WTC11 (cell line): ENCODE data around the gene LDHD.

ENCODE experiments used
- CTCF ChIP-seq: fragments of 200-600 bp; IDR thresholded peaks from 2 replicates; pipeline ENCODE4 v1.8.0; 2022; ENCODE audit warnings: antibody characterized with exemption
- E2F1 ChIP-seq: sonication (generic); formaldehyde crosslinking; IDR thresholded peaks from 2 replicates; pipeline ENCODE4 v1.8.0; 2022; ENCODE audit warnings: mild to moderate bottlenecking, missing genetic modification reagents
- HMGXB4 ChIP-seq: sonication (generic); formaldehyde crosslinking; IDR thresholded peaks from 2 replicates; pipeline ENCODE4 v1.8.1; 2023; ENCODE audit warnings: mild to moderate bottlenecking, moderate library complexity, missing genetic modification reagents
- JUN ChIP-seq: sonication (generic); formaldehyde crosslinking; IDR thresholded peaks from 2 replicates; pipeline ENCODE4 v1.8.0; 2023; ENCODE audit warnings: mild to moderate bottlenecking, missing genetic modification reagents
- PREB ChIP-seq: sonication (generic); formaldehyde crosslinking; IDR thresholded peaks from 2 replicates; pipeline ENCODE4 v1.8.1; 2022; ENCODE audit warnings: mild to moderate bottlenecking, missing genetic modification reagents, moderate library complexity, borderline replicate concordance
- ZNF219 ChIP-seq: sonication (generic); formaldehyde crosslinking; IDR thresholded peaks from 2 replicates; pipeline ENCODE4 v1.8.0; 2023; ENCODE audit warnings: missing genetic modification reagents, mild to moderate bottlenecking, borderline replicate concordance
- ZNF317 ChIP-seq: sonication (generic); formaldehyde crosslinking; IDR thresholded peaks from 2 replicates; pipeline ENCODE4 v1.8.1; 2023; ENCODE audit warnings: low read depth, mild to moderate bottlenecking, moderate library complexity, missing genetic modification reagents, borderline replicate concordance
- ZNF416 ChIP-seq: fragments of 250-450 bp; sonication (Bioruptor Pico); IDR thresholded peaks from 2 replicates; pipeline ENCODE4 v1.9.0; 2021; ENCODE audit warnings: mild to moderate bottlenecking, inconsistent platforms
- TF ChIP-seq, protein P1 (sequence below): sonication (generic); formaldehyde crosslinking; IDR thresholded peaks from 2 replicates; pipeline ENCODE4 v1.8.0; 2022; ENCODE audit warnings: missing genetic modification reagents

GRCh38 chr16:75065521-75066149 is 50.9 kb downstream of the LDHD start:
- TF ChIP-seq CTCF (no peak), ZNF317 (CRISPR knock-in tag) (no peak), HMGXB4 (CRISPR knock-in tag) (no peak), ZNF219 (CRISPR knock-in tag) (no peak), PREB (no peak), ZNF416 (CRISPR knock-in tag) (no peak), JUN (CRISPR knock-in tag) (no peak), E2F1 (CRISPR knock-in tag) (no peak)
- TF ChIP-seq, protein P1, sequence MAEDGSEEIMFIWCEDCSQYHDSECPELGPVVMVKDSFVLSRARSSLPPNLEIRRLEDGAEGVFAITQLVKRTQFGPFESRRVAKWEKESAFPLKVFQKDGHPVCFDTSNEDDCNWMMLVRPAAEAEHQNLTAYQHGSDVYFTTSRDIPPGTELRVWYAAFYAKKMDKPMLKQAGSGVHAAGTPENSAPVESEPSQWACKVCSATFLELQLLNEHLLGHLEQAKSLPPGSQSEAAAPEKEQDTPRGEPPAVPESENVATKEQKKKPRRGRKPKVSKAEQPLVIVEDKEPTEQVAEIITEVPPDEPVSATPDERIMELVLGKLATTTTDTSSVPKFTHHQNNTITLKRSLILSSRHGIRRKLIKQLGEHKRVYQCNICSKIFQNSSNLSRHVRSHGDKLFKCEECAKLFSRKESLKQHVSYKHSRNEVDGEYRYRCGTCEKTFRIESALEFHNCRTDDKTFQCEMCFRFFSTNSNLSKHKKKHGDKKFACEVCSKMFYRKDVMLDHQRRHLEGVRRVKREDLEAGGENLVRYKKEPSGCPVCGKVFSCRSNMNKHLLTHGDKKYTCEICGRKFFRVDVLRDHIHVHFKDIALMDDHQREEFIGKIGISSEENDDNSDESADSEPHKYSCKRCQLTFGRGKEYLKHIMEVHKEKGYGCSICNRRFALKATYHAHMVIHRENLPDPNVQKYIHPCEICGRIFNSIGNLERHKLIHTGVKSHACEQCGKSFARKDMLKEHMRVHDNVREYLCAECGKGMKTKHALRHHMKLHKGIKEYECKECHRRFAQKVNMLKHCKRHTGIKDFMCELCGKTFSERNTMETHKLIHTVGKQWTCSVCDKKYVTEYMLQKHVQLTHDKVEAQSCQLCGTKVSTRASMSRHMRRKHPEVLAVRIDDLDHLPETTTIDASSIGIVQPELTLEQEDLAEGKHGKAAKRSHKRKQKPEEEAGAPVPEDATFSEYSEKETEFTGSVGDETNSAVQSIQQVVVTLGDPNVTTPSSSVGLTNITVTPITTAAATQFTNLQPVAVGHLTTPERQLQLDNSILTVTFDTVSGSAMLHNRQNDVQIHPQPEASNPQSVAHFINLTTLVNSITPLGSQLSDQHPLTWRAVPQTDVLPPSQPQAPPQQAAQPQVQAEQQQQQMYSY (CRISPR knock-in tag) = no peak
